ENCODE data around the gene HOXA9. TPM values are rescaled to one million over a fixed set of nuclear protein-coding genes. Genes with fewer than 3 reads are reported as not detected.
A peak's percentile ranks its signal among the peaks of the same experiment; 100 is the strongest.

Gene HOXA9
- total and polyA plus RNA-seq, 2 of the 8 experiments (the other 6 are each of a cell fraction or from before 2014, with no cell fraction given): not detected

- Histone ChIP-seq H3K14ac (ENCODE audit: insufficient read length) (no peak overlapping the region), H3K9me3 (ENCODE audit: insufficient read depth in 2 of 2, low read depth in 1 of 2, low read length in 1 of 2) (peaks cover 0 to 6% of the 10 kb centered on the region in 2 experiments; a peak in 1 of 4 replicates), H2BK20ac (ENCODE audit: low read length) (no peak overlapping the region), H3K9ac (replicated peaks in 1 of 4; ENCODE audit: extremely low read depth in 1 of 4, low read depth in 3 of 4, low read length in 3 of 4) (no peak overlapping the region), H4K5ac (ENCODE audit: insufficient read length, low read depth, low read length) (no peak overlapping the region), H3K4me3 (ENCODE audit: extremely low read depth in 1 of 4, insufficient read depth in 2 of 4, low read depth in 3 of 4, low read length in 4 of 4) (peak overlapping the region in 1 of 4 experiments; percentile 25; a peak in 2 of 8 replicates), H2AFZ (ENCODE audit: low read length) (no peak overlapping the region), H3K56ac (replicated peaks; ENCODE audit: insufficient read length, low read depth, low read length) (no peak overlapping the region), H3K27me3 (replicated peaks in 1 of 4; ENCODE audit: control insufficient read depth in 3 of 4, extremely low read depth in 1 of 4, insufficient read depth in 3 of 4, low read length in 3 of 4) (peaks cover 98 to 100% (median 99%) of the 10 kb centered on the region in 4 experiments), H3K4ac (replicated peaks; ENCODE audit: insufficient read length, low read depth, low read length) (no peak overlapping the region), H4K91ac (replicated peaks; ENCODE audit: insufficient read length, low read length) (no peak overlapping the region), H3K79me2 (ENCODE audit: control insufficient read depth in 1 of 2, insufficient read depth in 2 of 2, low read length in 2 of 2) (no peaks in the 10 kb centered on the region), H3K23me2 (ENCODE audit: low read depth, low read length) (no peaks in the 10 kb centered on the region), H3K4me2 (ENCODE audit: insufficient read depth in 1 of 2, low read depth in 2 of 2, low read length in 2 of 2) (peak overlapping the region; percentile 8 to 47; a peak in 1 of 4 replicates), H3K18ac (ENCODE audit: extremely low read depth, low read length) (no peak overlapping the region), H3K79me1 (ENCODE audit: low read depth, low read length) (no peaks in the 10 kb centered on the region), H3K4me1 (replicated peaks in 1 of 4; ENCODE audit: control insufficient read depth in 3 of 4, insufficient read depth in 4 of 4, low read length in 3 of 4) (no peaks in the 10 kb centered on the region; a peak in 4 of 7 replicates), H2BK12ac (ENCODE audit: low read depth, low read length) (no peak overlapping the region), H4K20me1 (replicated peaks in 1 of 2; ENCODE audit: control insufficient read depth in 1 of 2, insufficient read depth in 2 of 2, low read length in 2 of 2) (peaks cover 19 to 28% of the 10 kb centered on the region in 2 experiments), H2BK5ac (ENCODE audit: low read depth, low read length) (no peak overlapping the region), H2AK5ac (ENCODE audit: low read depth, low read length) (no peak overlapping the region), H3K27ac (ENCODE audit: low read depth, low read length) (no peak overlapping the region), H4K8ac (ENCODE audit: extremely low read depth, insufficient read depth, low read length) (no peak overlapping the region), H2BK120ac (replicated peaks; ENCODE audit: low read depth, low read length) (no peak overlapping the region), H3K36me3 (ENCODE audit: control insufficient read depth in 2 of 4, insufficient read depth in 4 of 4, low read length in 3 of 4) (peaks cover 0 to 20% (median 0%) of the 10 kb centered on the region in 4 experiments; a peak in 1 of 8 replicates), H2BK15ac (ENCODE audit: low read length) (no peak overlapping the region), H3K23ac (ENCODE audit: insufficient read length) (no peak overlapping the region)
- no peak for FAIRE-seq
- 18% methylated on average over 12 of the region's 12 CpGs; no CpG with 5 or more reads in 1 of the 2 experiments for WGBS, 2 experiments (ENCODE audit: extremely low coverage in 1 of 2, insufficient coverage in 1 of 2, insufficient read length in 1 of 2, insufficient replicate concordance in 2 of 2, low coverage in 1 of 2, low lambda C conversion rate in 2 of 2, missing lambda C conversion rate in 1 of 2)
- no peak for DNase-seq (ENCODE audit: low read depth in 1 of 2, low spot score in 2 of 2)
- ChIA-PET POLR2A (ENCODE audit: partially characterized antibody) (no interaction called here), CTCF (ENCODE audit: partially characterized antibody) (interaction anchor here (0.8 to 4.4 kb wide), 5 partner anchors 9 to 22 kb away, joined by 3 to 80 read pairs (median 5); partner anchors contain the start of genes HOXA11, HOXA3, HOXA5 and HOXA6)
- TF ChIP-seq SIX5 (IDR thresholded peaks at IDR 0.05; ENCODE audit: low read depth, low read length): no peak
- no peak for TF ChIP-seq RBBP5 (IDR thresholded peaks at IDR 0.05; ENCODE audit: borderline replicate concordance, low read depth, low read length)
- TF ChIP-seq NRF1 (IDR thresholded peaks at IDR 0.05; ENCODE audit: low read depth, low read length): no peak
- no peak for TF ChIP-seq EGR1 (IDR thresholded peaks at IDR 0.05; ENCODE audit: borderline replicate concordance, low read depth, low read length)
- no peak for TF ChIP-seq E2F6 (IDR thresholded peaks at IDR 0.05)
- no peak for TF ChIP-seq JUN (IDR thresholded peaks at IDR 0.05; ENCODE audit: low read depth, low read length)
- TF ChIP-seq RAD21 (IDR thresholded peaks at IDR 0.05 in 1 of 2, conservative IDR thresholded peaks at IDR 0.05 in 1 of 2; ENCODE audit: low read depth in 2 of 2, low read length in 2 of 2): no peak
- TF ChIP-seq CHD1 (IDR thresholded peaks at IDR 0.05; ENCODE audit: low read depth, low read length): no peak
- no peak for TF ChIP-seq POU5F1 (IDR thresholded peaks at IDR 0.05; ENCODE audit: low read depth, low read length)
- TF ChIP-seq TBP (IDR thresholded peaks at IDR 0.05; ENCODE audit: low read depth, low read length): no peak
- TF ChIP-seq EZH2 (IDR thresholded peaks at IDR 0.05; ENCODE audit: low read depth, low read length, severe bottlenecking): no peak
These were observed 1.3 kb downstream of the HOXA9 start for GRCh38 chr7:27164045-27164366.

Measured in H1 (cell line).